Measurements from ENCODE around the gene WHRN.
A peak's percentile ranks its signal among the peaks of the same experiment; 100 is the strongest.

WHRN gene

DNA sequence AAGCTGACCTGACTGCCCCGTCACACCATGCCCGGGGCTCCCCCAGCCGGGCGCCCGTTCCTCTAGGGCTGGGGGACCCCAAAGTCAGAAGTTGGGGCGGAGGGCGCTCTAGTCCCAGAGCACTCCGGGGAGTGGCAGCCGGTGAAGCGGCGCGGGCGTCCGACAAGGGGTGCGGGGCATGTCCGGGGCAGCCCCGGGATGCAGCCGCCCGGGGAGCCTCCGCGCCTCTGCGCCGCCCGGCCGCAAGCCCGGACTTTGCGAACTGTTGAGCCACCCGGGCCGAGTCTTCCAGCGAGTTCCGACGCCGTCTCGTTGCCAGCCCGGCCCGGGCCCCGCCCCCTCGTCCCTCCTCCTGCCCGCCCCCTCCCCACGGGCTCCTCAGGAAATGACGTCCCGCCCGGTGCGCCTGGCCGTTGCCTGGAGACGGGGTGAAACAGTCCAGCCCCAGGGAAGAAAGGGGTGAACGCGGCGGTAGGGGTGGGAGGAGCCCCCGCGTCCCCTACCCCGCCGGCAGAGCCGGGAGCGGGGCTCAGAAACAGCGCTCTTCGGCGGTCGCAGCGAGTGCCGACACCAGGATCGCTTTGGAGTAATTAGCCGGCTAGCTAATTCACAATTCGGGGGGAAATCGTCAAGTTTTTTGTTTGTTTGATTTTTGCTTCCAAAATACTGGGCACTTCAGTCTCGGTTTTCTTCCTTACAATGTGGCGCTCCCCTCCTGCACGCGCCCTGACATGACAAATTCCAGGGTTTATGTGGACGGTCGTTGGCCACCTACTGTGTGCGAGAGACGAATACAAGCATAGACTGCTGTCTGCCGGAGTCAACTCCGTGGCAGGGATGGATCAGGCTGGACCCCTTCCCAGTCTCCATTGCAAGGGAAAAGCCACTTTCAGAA lies at the start of gene WHRN:
Gene WHRN (minus strand): TSS at position 287 of the 895 bp plus-strand sequence. CDS start 672 bp downstream, outside the sequence.
- no peak for TF ChIP-seq CTCF (IDR thresholded peaks at IDR 0.05; ENCODE audit: low read depth, low read length)
- DNase-seq (ENCODE audit: extremely low read depth, low read depth), result peak; percentile 69

- DNase-seq (ENCODE audit: extremely low read depth, low read depth), result no peak
- TF ChIP-seq CTCF (IDR thresholded peaks at IDR 0.05; ENCODE audit: low read depth, low read length), result no peak
These were observed 47.9 kb upstream of the WHRN start for GRCh38 chr9:114553202-114553601.

GRCh38 chr9:114552706-114553105 lies 47.4 kb upstream of the WHRN start:
- no peak for TF ChIP-seq CTCF (IDR thresholded peaks at IDR 0.05; ENCODE audit: low read depth, low read length)
- no peak for DNase-seq (ENCODE audit: extremely low read depth, low read depth)

DNA sequence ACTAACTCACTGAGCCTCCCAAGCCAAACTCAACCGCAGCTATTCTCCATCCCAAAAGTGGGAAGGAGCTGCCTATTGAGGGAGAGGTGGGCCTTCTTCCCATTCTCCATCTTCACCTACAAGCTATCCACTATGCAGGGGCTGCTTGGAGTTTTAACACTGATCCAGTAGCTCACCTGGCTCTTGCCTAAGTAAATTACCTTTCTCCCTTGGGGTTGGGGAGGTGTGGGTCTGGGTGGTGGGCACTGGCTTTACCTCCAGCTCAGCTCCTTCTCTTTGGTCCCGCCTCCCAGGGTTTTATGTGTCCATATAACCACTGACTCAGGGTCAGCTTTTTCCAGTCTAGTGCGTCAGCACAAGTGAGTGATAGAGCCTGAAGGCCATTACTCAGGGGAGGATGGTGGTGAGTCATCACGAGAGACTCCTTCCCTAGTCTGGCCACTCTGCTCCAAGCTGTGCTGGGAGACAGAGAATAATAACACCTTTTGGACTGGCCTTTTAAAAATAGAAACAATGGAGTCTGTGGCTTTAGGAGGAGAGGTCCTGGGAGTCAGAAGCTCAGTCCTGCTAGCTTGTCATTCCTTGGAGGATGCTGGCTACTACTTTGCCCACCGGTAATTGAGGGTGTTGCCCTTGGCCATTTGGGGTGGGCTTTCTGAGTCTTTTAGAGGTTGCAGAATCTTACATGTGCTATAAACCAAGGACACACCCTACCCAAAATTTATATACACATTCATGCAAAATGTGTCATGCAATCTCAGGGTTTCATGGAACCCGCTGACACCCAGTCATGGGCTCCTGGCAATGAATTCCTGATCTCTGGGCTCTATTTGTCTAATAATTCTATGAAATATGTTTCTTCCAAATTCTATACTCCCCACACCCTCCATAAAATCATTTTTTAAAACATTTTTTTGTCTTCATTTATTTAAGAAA lies 46.7 kb upstream of the WHRN start:
- peak; percentile 86 for DNase-seq (ENCODE audit: extremely low read depth, low read depth)

GRCh38 chr9:114549697-114550330 lies 44.5 kb upstream of the WHRN start:
- DNase-seq (ENCODE audit: extremely low read depth, low read depth), result no peak
- TF ChIP-seq CTCF (IDR thresholded peaks at IDR 0.05; ENCODE audit: low read depth, low read length), result no peak

More for the DNA sequence above, 46.7 kb upstream of the WHRN start:
- no peak for TF ChIP-seq CTCF (IDR thresholded peaks at IDR 0.05; ENCODE audit: low read depth, low read length)

GRCh38 chr9:114546851-114547250 lies 41.6 kb upstream of the WHRN start:
- DNase-seq (ENCODE audit: extremely low read depth, low read depth), result no peak
- TF ChIP-seq CTCF (IDR thresholded peaks at IDR 0.05; ENCODE audit: low read depth, low read length), result no peak

All from AG09319 (cell line).